Gastroesophageal sphincter (tissue), 3 donors: ENCODE results near the gene ADAMTS17.

ENCODE experiments used
- POLR2A ChIP-seq, 2 donors: fragments of 450-650 bp; IDR thresholded peaks; one replicate each; pipeline ENCODE4 v1.6.1; 2017; ENCODE audit warnings: antibody characterized with exemption in 2 of 2, mild to moderate bottlenecking in 2 of 2, moderate library complexity in 1 of 2
- TF ChIP-seq, protein P1 (sequence below), 4 experiments: fragments of 200-600 bp in 2 of 4; fragments of 450-650 bp in 2 of 4; sonication (generic) in 1 of 4; IDR thresholded peaks; one replicate each; pipeline ENCODE4 v1.5.1; 2017 to 2019; ENCODE audit warnings: antibody characterized with exemption in 4 of 4, mild to moderate bottlenecking in 2 of 4, moderate library complexity in 2 of 4

GRCh38 chr15:100114100-100114499, 227.7 kb downstream of the ADAMTS17 start:
- TF ChIP-seq, protein P1, sequence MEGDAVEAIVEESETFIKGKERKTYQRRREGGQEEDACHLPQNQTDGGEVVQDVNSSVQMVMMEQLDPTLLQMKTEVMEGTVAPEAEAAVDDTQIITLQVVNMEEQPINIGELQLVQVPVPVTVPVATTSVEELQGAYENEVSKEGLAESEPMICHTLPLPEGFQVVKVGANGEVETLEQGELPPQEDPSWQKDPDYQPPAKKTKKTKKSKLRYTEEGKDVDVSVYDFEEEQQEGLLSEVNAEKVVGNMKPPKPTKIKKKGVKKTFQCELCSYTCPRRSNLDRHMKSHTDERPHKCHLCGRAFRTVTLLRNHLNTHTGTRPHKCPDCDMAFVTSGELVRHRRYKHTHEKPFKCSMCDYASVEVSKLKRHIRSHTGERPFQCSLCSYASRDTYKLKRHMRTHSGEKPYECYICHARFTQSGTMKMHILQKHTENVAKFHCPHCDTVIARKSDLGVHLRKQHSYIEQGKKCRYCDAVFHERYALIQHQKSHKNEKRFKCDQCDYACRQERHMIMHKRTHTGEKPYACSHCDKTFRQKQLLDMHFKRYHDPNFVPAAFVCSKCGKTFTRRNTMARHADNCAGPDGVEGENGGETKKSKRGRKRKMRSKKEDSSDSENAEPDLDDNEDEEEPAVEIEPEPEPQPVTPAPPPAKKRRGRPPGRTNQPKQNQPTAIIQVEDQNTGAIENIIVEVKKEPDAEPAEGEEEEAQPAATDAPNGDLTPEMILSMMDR (IDR thresholded peaks at IDR 0.05) = no peak
- TF ChIP-seq POLR2A (IDR thresholded peaks at IDR 0.05) = no peak
